GM13976 (cell line): ENCODE data around the gene GNG7.

Experiments used
- DNase-seq: peaks from one replicate; pipeline ENCODE4 v3.0.0; 2012; ENCODE audit warnings: low spot score
- CTCF ChIP-seq: IDR thresholded peaks from 2 replicates; pipeline ENCODE4 v1.5.1; 2012; ENCODE audit warnings: borderline replicate concordance, mild to moderate bottlenecking; ENCODE audit not compliant: insufficient read depth; ENCODE audit errors: extremely low read depth, missing control alignments, control extremely low read depth
- in situ Hi-C: fragments of 300-500 bp; cut with MboI; formaldehyde crosslinking; loops from one replicate; pipeline ENCODE4 v1.12.0; 2022; ENCODE audit warnings: low sequenced_read_pairs, mixed read lengths, inconsistent platforms; ENCODE audit not compliant: unreplicated experiment

Gene GNG7

GRCh38 chr19:2721570-2722540, 19.4 kb upstream of the GNG7 start:
- TF ChIP-seq CTCF, result no peak
- in situ Hi-C loops, result no loop called here
- no peak for DNase-seq

- in situ Hi-C loops, result no loop called here
- DNase-seq, result no peak
- TF ChIP-seq CTCF, result no peak
Observed at GRCh38 chr19:2720777-2721569, 18.5 kb upstream of the GNG7 start, which contains the start of gene DIRAS1. Gene DIRAS1 (minus strand): TSS chr19:2721372. CDS start chr19:2717806, 3,566 bp downstream.

- no peak for DNase-seq
- in situ Hi-C loops, result no loop called here
- TF ChIP-seq CTCF, result no peak
Observed at GRCh38 chr19:2719920-2720776, 17.7 kb upstream of the GNG7 start.

- in situ Hi-C loops, result no loop called here
- no peak for DNase-seq
- no peak for TF ChIP-seq CTCF
Observed at GRCh38 chr19:2719232-2719735, 16.8 kb upstream of the GNG7 start.

GRCh38 chr19:2717638-2718541, 15.4 kb upstream of the GNG7 start:
- in situ Hi-C loops, result no loop called here
- DNase-seq, result no peak
- no peak for TF ChIP-seq CTCF
